Placental pericyte (primary cell): Measurements from ENCODE around the gene FGR. TPM values are rescaled to one million over a fixed set of nuclear protein-coding genes. Genes with fewer than 3 reads are reported as not detected.

Experiments
- small RNA-seq: library from RNA; depleted of rRNA; stranded (forward); fragments of <200 nt; gene quantifications from one replicate; pipeline ENCODE3, GENCODE V24; 2012; ENCODE audit warnings: low replicate concordance
- total RNA-seq: library from RNA; depleted of rRNA; stranded (reverse); fragments of >200 nt; gene quantifications from 2 replicates; pipeline ENCODE4 v1.2.3, GENCODE V29; 2012

FGR gene
- total RNA-seq: not detected in 2 replicates

DNA sequence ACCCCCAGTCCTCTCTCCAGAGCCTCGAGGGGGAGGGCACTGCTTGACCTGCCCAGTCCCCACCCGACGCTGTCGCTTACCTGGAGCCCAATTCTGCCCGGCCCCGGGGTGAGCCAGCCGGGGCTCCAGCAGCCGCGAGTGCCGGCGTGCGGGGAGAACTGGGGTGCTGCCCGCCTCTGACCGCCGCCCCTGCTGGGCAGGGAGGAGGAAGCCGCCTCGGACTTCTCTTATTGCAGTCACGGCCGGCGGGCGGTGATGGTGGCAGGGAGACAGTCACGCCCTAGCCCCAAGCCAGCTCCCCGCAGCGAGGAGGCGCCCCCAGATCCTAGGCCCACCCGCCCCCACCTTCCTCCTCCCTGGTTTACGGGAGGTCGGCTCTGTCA, at the start of gene FGR:
FGR (minus strand) TSS at position 201 of the 383 bp plus-strand sequence. CDS start 11,269 bp downstream, outside the sequence.

DNA sequence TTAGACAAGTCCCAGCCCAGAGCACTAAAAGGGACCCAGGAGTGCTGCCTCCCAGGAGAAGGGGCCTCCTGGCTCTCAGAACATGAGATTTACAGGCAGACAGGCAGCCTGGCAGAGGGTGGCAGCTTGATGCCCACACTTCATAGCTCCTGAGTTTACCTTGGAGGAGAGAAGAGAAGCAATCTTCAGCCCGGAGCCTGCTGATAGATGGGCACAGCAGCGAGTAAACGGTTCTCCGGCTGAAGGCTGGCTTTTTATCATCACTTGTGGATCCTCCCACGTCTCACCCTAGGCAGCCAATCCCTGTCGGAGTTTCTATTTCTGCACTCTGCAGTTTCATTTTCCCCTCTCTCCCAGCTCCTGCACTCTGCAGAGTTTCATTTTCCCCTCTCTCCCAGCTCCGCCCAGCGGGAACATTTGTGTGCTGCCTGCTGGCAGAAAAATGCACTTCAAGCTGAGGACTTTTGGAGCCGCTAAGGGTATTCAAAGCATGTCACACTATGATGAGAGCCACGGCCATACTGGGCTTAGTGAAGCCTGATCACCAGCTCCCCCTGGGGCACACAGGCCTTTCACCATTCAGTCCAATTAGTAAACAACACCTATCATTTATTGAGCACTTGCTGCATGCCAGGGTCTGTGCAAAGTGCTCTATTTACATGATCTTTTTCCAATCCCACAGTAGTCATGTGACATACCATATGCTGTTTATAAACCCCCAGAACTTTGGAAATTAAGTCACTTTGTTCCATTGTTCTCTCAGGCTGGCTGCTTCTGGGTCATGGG, 37.2 kb upstream of the FGR start, which contains the start of gene IFI6:
IFI6 (minus strand) TSS at position 229 of the 786 bp plus-strand sequence. CDS start 2,878 bp downstream, outside the sequence.

DNA sequence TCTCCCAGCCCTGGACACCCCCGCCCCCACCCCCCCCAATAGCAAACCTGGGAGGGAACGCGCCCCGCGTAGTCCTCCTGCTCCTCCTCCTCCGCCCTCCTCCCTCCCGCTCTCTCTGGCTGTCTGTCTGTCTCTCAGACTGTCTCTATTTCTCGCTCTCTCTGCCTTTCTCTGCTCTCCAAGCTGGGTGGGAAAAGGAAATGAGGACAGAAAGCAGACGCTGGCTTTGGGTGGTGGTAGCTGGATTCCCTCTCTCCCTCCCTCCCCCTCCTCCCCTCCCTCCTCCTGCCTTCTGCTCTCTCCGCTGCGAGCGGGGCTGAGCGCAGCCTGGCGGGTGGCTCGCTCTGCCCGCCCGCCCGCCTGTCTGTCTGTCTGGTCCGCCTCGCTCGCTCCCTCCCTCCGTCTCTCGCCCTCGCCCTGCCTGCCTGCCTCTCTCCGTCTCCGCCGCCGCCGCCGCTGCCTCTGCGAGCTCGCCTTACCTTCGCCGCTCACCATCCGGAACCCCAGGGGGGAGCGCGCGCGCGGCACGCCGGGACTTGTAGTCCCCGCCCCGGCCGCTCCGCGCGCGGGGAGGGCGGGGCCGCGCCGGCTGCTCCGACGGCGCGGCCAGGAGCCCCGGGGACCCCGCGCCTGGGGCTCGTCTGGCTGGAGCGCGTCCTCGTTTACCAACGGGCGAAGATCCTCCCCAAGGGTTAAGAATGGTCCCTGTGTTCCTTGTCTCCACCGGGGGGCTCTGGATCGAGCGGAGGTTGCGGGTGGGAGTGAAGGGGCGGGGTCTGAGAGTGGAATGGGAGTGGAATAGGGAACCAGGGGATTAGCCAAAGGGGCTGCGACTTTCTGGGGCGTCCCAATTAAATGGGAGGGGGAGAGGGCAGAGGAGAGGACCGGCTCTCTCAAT, 31.1 kb downstream of the FGR start, which contains the start of gene AHDC1:
AHDC1 (minus strand) TSS at position 464 of the 898 bp plus-strand sequence. CDS start 52,029 bp downstream, outside the sequence.

Small RNA genes lying within 50 kb of the gene (small RNA-seq; reads per million reads assigned to genes)
- gene AL031729.1 (not detected), gene RNU6-949P (not detected)

Other genes starting within 250 kb of the FGR start
- 0.44 and 2.9 TPM in 2 replicates for gene GPR3, start 242.6 kb downstream of the FGR start, total RNA-seq
- 23.0 and 23.3 TPM in 2 replicates for gene WASF2, start 145.0 kb downstream of the FGR start, total RNA-seq
- 9.8 and 15.3 TPM in 2 replicates for gene AHDC1, start 31.0 kb downstream of the FGR start, total RNA-seq
- gene IFI6, start 37.0 kb upstream of the FGR start, total RNA-seq: 48.4 and 78.6 TPM in 2 replicates
- 10.1 and 20.0 TPM in 2 replicates for gene FAM76A, start 90.8 kb upstream of the FGR start, total RNA-seq
- gene STX12, start 138.0 kb upstream of the FGR start, total RNA-seq: 51.4 and 79.5 TPM in 2 replicates
- 35.2 and 42.8 TPM in 2 replicates for gene PPP1R8, start 195.6 kb upstream of the FGR start, total RNA-seq
- gene THEMIS2, start 237.4 kb upstream of the FGR start, total RNA-seq: 7.2 and 7.6 TPM in 2 replicates